DMS79 treated with DMSO at 0.1 percent for 48 hours (cell line): ENCODE results near the gene SMTNL1.
"Not testable (repeated sequence)": the region's sequence is repeated elsewhere in the genome, so short reads cannot be mapped to it uniquely, and the experiment has no call there.

Experiments
- DNase-seq: peaks from one replicate; lab custom pipeline; 2025; lab: John Stamatoyannopoulos, UW

The SMTNL1 gene

GRCh38 chr11:57511741-57512430, 25.5 kb upstream of the SMTNL1 start:
- DNase-seq: no peak

DNA sequence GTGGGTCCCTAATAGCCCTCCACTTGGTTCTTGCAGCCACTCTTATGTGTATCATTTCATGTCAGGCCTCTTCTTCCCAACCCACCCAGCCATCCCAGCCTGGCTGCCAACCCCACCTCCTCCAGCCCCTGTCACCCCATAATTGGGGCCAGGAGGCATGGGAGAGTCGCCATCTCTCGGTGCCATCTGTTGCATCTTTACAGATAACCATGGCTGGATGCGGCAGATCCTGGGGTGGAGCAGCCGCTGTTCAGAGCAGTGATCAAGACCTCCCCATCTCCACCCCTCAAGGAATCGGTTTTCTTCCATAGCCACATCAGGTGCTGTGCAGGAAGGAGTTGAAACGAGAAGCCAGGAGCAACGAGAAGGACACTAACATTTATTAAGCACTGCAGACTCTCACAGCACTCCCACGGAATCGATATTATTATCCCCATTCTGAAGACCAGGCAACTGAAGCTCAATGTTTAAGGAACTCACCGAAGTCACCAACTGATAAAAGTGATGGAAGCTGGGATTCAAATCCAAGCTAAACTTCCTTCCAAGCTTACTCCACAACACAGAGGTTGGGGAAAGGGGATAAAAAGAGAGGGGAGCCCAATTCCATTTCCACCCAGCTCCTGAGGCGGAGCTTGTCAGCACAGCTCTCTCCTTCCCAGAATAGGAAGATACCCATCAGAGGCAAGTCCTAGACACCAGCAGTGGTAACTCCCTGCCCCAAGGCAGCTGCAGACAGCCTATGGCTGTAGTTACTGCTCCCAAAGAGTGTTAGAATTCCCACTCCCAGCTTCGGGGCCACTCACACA, 24.5 kb upstream of the SMTNL1 start:
- DNase-seq: no peak

GRCh38 chr11:57513452-57513795, 24.0 kb upstream of the SMTNL1 start:
- no peak for DNase-seq

GRCh38 chr11:57513911-57514537, 23.4 kb upstream of the SMTNL1 start:
- peak; percentile 36 for DNase-seq

GRCh38 chr11:57514538-57515331, 22.7 kb upstream of the SMTNL1 start:
- DNase-seq: no peak

- peak; percentile 15 for DNase-seq
Observed at GRCh38 chr11:57515332-57516060, 21.9 kb upstream of the SMTNL1 start, which contains the start of gene SLC43A1. Gene SLC43A1, minus strand, starts transcription at chr11:57515702. Its CDS starts 1,591 bp downstream, at chr11:57514111.

DNA sequence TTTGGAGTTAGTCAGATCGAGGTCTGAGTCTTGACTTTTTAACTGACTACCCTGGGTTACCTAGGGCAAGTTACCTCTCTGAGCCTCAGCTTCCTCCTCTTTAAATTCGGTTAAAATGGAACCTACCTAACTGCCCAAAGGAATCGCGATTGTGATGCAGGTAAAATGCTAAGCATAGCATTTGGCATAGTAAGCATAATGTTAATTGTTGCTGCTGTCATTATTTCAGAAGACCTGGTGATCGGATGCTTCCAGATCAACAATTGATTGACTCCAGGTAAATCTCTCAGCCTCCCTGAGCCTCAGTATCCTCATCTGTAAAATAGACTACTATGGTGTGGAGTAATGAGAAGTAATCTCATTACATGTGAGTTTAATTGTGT, 21.3 kb upstream of the SMTNL1 start:
- DNase-seq: no peak

- DNase-seq: no peak
Observed at GRCh38 chr11:57521116-57521515, 16.3 kb upstream of the SMTNL1 start.

DNA sequence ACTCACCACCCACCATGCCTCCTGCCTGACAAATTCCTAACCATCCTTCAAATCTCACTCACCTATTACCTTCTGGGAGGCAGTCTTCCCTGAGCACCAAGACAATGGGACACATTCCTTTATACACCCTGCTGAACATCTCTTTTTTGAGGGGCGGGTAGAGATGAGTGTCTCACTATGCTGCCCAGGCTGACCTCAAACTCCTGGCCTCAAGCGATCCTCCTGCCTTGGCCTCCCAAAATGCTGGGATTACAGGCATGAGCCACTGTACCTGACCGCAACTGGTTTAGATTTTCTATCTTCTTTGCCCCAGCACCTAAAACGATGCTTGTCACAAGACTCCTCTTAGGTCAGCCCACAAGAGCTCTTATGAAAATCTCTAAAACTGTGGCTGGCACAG, 14.0 kb upstream of the SMTNL1 start:
- DNase-seq: no peak

DNA sequence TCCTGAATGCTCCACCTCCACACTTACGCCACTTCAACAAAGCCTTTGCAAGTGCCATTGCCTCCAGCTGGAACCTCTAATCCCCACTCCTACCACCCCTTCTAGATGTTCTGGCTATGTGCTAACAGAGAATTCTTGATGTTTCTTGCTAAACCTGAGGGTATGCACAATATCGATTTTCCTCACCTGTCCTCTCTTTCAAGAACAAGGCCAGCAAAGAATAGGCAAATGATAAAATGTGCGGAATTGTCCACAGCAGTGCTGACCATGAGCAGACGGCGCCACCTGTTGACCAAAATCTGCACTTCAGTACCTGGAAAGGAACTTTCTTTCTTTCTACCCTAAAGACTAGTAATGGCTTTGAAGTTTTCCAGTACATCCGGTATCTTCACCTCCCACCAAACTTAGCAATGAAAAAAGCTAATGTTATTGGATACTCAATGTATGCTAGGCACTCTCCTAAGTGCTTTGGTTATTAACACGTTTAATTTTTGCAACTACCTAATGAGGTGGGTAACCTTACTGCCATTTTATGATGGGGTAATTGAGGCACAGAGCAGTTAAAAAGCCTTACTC, 10.3 kb upstream of the SMTNL1 start:
- peak; percentile 86 for DNase-seq

DNA sequence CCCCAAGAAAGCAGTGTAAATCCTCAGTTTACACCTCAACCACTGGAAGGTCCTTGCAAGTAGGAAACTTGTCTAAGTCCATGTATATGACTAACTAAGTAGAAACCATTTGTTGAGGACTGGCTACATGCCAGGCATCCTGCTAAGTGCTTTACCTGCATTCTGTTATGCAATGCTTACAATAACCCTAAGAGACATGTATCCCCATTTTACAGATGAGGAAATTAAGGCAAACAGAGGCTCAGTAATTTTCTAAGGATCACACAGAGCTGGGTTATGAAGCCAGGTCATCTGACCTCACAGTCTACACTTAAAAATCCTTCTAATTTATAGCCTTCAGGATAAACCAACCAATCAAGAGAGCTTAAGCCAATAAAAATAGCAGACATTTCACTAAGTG, 8.4 kb upstream of the SMTNL1 start:
- no peak for DNase-seq

DNA sequence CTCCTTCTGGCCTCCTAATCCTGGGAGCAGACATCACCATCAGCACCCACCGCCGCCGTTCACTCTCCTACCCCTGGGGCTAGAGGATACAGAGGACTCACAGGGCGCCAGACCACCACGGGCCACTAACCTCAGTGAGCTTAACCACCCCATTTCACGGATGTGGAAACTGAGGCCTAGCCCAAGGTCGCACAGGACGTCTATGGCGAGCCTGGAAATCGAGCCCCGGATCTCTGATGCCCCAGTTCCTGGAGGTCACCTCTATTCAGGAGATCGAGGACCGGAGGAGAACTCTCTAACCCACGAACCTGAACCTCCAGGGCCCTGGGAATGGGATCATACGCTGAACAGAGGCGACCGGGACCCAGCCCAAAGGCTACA, 7.2 kb upstream of the SMTNL1 start:
- no peak for DNase-seq

- peak; percentile 99 for DNase-seq
Observed at GRCh38 chr11:57530596-57531507, 6.5 kb upstream of the SMTNL1 start, which contains the start of gene TIMM10. Gene TIMM10, minus strand, starts transcription at chr11:57530754. Its CDS starts 565 bp downstream, at chr11:57530189.

- DNase-seq: not testable (repeated sequence)
Observed at GRCh38 chr11:57534449-57534848, 2.9 kb upstream of the SMTNL1 start.

DNA sequence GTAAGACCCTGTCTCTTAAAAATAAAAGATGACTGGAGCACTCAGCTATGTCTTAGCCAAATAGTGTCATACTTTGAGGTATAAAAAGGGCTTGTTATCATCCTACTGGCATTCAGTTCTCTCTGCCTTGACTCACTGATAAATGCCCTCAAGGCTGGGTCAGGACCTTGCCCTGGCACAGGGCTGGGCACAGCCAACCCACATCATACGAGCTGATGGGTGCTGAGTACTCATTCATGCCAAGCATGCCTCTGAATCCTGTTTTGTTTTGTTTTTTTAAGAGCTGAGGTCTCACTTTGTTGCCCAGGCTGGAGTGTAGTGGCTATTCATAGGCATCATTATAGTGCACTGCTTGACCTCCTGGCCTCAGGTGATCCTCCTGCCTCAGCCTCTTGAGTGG, 1.9 kb downstream of the SMTNL1 start:
- no peak for DNase-seq

DNA sequence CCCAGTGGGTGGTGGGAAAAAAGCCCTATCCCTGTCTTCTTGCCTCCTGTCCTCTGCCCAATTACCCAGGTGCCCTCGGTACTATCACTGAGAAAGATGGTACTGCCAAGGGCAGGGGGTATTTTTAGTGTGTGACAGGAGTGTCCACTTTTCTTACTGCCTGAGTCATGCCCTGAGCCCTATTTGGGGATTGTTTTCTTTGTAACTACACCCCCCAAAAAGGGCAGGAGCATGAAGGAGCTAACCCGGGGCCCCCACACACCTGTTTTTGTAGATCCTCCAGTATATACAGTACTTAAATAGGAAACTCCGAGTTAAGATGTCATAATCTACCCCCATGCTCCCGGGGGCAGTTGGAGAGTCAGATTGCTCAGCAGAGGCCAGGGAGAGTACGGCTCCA, 3.8 kb downstream of the SMTNL1 start:
- DNase-seq: no peak

- DNase-seq: no peak
Observed at GRCh38 chr11:57542582-57542981, 5.2 kb downstream of the SMTNL1 start.

DNA sequence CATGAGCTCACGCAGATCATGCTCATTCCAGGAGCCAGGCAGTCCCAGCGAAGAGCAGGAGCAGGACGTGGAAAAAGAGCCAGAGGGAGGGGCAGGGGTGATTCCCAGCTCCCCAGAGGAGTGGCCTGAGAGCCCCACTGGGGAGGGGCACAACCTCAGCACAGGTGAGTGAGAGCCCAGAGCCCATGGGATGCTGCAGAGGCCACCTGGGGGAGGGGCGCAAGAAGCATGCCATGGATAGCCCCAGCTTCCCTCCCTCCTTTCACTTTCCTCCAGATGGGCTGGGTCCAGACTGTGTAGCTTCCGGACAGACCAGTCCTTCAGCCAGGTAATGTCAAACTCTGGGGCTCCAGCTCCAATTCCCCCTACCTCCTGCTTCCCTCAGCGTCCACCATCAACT, 6.2 kb downstream of the SMTNL1 start:
- DNase-seq: no peak

- DNase-seq: no peak
Observed at GRCh38 chr11:57544566-57544965, 7.2 kb downstream of the SMTNL1 start.

DNA sequence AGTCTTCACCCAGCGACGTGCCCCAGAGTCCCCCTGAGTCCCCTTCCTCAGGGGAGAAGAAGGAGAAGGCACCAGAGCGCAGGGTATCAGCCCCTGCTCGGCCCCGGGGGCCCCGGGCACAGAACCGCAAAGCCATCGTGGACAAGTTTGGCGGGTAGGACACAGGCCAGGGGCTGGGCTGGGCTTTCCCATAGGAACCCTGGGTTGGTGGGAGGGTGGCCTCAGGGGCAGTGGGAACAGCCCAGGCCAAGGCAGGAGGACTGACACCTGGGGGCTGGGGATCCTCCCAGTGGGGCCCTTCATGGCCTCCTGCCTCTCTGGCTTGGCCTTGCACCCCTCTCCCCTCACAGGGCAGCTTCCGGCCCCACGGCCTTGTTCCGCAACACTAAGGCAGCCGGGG, 8.5 kb downstream of the SMTNL1 start:
- DNase-seq: no peak
